IgD-negative memory B cell (primary cell): ENCODE data around the gene ZFX. TPM values are rescaled to one million over a fixed set of nuclear protein-coding genes. Genes with fewer than 3 reads are reported as not detected.
A peak's percentile ranks its signal among the peaks of the same experiment; 100 is the strongest.
"Not testable (repeated sequence)": the region's sequence is repeated elsewhere in the genome, so short reads cannot be mapped to it uniquely, and the experiment has no call there.

Experiments
- H3K27ac Mint-ChIP-seq, 3 donors: one replicate each; pipeline ENCODE4 v1.8.0; 2020 to 2022; ENCODE audit warnings: mild to moderate bottlenecking in 3 of 3, mixed read lengths in 3 of 3, moderate library complexity in 1 of 3
- H3K27me3 Mint-ChIP-seq: one replicate; pipeline ENCODE4 v1.8.0; 2021; ENCODE audit warnings: mixed read lengths
- H3K36me3 Mint-ChIP-seq: one replicate; pipeline ENCODE4 v1.8.0; 2020; ENCODE audit warnings: mild to moderate bottlenecking, mixed read lengths
- H3K4me1 Mint-ChIP-seq, 3 donors: one replicate each; pipeline ENCODE4 v1.8.0; 2020 to 2022; ENCODE audit warnings: mixed read lengths in 3 of 3, mild to moderate bottlenecking in 1 of 3
- H3K4me3 Mint-ChIP-seq, 4 donors: one replicate each; pipeline ENCODE4 v1.8.0; 2020 to 2022; ENCODE audit warnings: mild to moderate bottlenecking in 4 of 4, mixed read lengths in 4 of 4, moderate library complexity in 3 of 4
- H3K9me3 Mint-ChIP-seq, 3 donors: one replicate each; pipeline ENCODE4 v1.8.0; 2020 to 2021; ENCODE audit warnings: mixed read lengths in 3 of 3, mild to moderate bottlenecking in 1 of 3
- polyA plus RNA-seq: library from polyadenylated mRNA; unstranded; fragments of 300-500 nt; fragmentation: Illumina TruSeq; gene quantifications from one replicate; pipeline ENCODE4 v1.2.3, GENCODE V29; 2021

ZFX gene
- polyA plus RNA-seq, 1 donor from 2014 or later, result 39.1 TPM

DNA sequence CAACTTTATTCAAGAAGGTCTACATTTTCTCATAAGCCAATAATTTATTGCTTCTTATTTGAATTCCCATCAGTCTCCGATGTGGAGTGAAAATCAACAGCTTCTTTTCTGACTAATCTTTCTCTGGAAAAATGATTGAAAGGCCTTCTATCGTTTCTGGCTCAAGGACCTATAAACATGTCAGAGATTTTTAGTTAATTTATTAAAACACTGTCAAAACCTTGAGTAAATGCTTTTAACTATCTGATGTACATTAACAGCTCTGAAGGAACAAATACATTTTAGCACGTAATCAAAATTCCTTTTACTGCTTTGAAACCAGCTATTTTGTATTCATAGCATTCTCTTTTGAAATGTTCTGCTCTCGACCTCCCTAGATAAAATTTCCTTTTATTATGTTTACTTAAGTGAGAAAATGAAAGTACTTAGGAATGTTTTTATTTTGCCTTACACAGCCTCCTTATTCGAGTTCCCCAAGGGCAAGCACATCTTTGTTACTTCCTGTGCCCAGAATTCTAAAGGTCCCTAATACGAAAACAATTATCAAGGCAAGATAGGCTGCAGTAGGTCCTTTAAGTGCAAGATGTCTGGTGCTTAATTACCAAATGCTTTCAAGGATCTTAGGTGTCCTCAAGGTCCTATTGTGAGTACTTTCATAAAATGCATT is 3.1 kb upstream of the ZFX start:
- Mint-ChIP-seq H3K36me3 (peaks cover 3% of the 10 kb centered on the region), H3K27me3 (no peaks in the 10 kb centered on the region), H3K4me3 (peak overlapping the region; percentile 16 to 90 (median 82)), H3K4me1 (peaks cover 27 to 33% (median 27%) of the 10 kb centered on the region in 3 donors), H3K9me3 (no peaks in the 10 kb centered on the region), H3K27ac (peak overlapping the region; percentile 47 to 99 (median 98))

DNA sequence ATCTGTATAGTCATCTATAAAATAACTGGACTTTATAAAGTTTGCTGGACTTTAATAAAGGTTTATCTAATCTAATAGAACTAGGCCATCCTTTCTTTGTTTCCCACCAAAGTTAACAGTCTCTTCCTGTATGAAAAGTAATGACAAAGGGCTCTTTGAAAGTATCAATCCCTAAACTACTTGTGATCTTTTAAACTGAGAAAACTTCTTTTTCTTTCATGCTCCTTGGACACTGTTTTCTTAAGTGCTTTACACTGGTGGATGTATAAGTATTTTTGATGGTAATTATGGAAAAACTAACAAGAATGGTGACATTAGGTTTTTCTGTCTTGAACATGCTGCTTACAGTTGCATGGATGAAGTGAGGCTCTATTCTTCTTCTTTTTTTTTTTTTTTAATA is 2.4 kb upstream of the ZFX start:
- H3K27me3 Mint-ChIP-seq, result no peaks in the 10 kb centered on the region
- H3K4me3 Mint-ChIP-seq, result peak overlapping the region in 2 of 4 donors; percentile 35 to 90
- H3K4me1 Mint-ChIP-seq, result peaks cover 32 to 41% (median 35%) of the 10 kb centered on the region in 3 donors
- no peaks in the 10 kb centered on the region for H3K9me3 Mint-ChIP-seq
- peaks cover 2% of the 10 kb centered on the region for H3K36me3 Mint-ChIP-seq
- peak overlapping the region; percentile 97 to 99 (median 98) for H3K27ac Mint-ChIP-seq

GRCh38 chrX:24148121-24148520 is 1.4 kb upstream of the ZFX start:
- no peaks in the 10 kb centered on the region for H3K27me3 Mint-ChIP-seq
- H3K4me3 Mint-ChIP-seq, result peak overlapping the region; percentile 82 to 94 (median 92)
- H3K36me3 Mint-ChIP-seq, result peaks cover 2% of the 10 kb centered on the region
- H3K9me3 Mint-ChIP-seq, result no peaks in the 10 kb centered on the region
- peaks cover 41 to 50% (median 42%) of the 10 kb centered on the region in 3 donors for H3K4me1 Mint-ChIP-seq
- H3K27ac Mint-ChIP-seq, result peak overlapping the region; percentile 97 to 99 (median 98)

GRCh38 chrX:24148535-24149350 is 786 bp upstream of the ZFX start:
- Mint-ChIP-seq H3K27me3 (no peaks in the 10 kb centered on the region), H3K4me1 (peaks cover 47 to 57% (median 48%) of the 10 kb centered on the region in 3 donors), H3K4me3 (peak overlapping the region; percentile 82 to 94 (median 92)), H3K27ac (peak overlapping the region; percentile 97 to 99 (median 98)), H3K36me3 (no peaks in the 10 kb centered on the region), H3K9me3 (no peaks in the 10 kb centered on the region)

GRCh38 chrX:24150051-24150790 is 692 bp downstream of the ZFX start:
- Mint-ChIP-seq H3K9me3 (no peaks in the 10 kb centered on the region), H3K27me3 (no peaks in the 10 kb centered on the region), H3K27ac (peak overlapping the region; percentile 89 to 97 (median 94)), H3K4me3 (peak overlapping the region; percentile 85 to 98 (median 91)), H3K4me1 (peaks cover 49 to 57% (median 55%) of the 10 kb centered on the region in 3 donors), H3K36me3 (no peaks in the 10 kb centered on the region)

DNA sequence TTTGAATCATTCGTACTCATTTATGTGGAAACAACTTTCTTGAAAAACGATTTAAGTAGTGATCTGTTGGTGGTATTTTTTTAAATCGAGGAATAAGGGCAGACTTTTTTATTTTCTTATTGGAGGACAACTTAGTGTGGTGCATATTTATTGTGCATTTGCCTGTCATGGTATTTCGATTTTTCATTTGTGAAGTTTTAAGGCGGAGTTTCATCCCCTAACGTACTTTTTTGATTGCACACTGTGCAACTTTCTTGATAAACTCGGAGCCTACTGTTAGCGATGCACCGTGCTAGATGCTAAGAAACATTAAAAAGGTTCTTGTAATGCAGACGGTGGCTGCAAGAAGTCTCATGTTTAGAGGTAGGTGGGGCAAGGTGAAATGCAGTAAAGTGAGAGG is 1.4 kb downstream of the ZFX start:
- no peaks in the 10 kb centered on the region for H3K36me3 Mint-ChIP-seq
- H3K9me3 Mint-ChIP-seq, result no peaks in the 10 kb centered on the region
- H3K4me3 Mint-ChIP-seq, result peak overlapping the region; percentile 85 to 98 (median 91)
- peak overlapping the region; percentile 89 to 97 (median 94) for H3K27ac Mint-ChIP-seq
- peaks cover 54 to 62% (median 55%) of the 10 kb centered on the region in 3 donors for H3K4me1 Mint-ChIP-seq
- no peaks in the 10 kb centered on the region for H3K27me3 Mint-ChIP-seq

DNA sequence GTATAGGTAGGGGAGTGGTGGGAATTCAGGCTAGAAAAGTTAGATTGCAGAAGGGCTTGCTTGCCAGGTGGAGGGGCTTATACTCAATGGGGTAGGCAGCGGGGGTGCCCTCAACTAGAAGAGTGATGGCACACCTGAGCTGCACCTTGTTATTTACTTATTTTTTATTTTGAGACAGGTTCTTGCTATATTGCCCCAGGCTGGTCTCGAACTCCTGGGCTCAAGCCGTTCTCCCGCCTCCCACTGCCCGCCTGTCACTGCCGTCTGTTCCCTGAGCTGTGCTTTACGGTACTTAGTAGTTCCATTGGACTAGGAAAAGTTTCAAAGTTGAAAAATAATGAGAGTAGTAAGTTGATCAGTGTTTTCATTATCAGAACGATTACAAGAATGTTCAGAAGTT is 2.0 kb downstream of the ZFX start:
- Mint-ChIP-seq H3K36me3 (peaks cover 4% of the 10 kb centered on the region), H3K4me1 (peaks cover 58 to 64% (median 58%) of the 10 kb centered on the region in 3 donors), H3K4me3 (peak overlapping the region; percentile 85 to 98 (median 91)), H3K27me3 (no peaks in the 10 kb centered on the region), H3K9me3 (no peaks in the 10 kb centered on the region), H3K27ac (peak overlapping the region; percentile 89 to 97 (median 94))

DNA sequence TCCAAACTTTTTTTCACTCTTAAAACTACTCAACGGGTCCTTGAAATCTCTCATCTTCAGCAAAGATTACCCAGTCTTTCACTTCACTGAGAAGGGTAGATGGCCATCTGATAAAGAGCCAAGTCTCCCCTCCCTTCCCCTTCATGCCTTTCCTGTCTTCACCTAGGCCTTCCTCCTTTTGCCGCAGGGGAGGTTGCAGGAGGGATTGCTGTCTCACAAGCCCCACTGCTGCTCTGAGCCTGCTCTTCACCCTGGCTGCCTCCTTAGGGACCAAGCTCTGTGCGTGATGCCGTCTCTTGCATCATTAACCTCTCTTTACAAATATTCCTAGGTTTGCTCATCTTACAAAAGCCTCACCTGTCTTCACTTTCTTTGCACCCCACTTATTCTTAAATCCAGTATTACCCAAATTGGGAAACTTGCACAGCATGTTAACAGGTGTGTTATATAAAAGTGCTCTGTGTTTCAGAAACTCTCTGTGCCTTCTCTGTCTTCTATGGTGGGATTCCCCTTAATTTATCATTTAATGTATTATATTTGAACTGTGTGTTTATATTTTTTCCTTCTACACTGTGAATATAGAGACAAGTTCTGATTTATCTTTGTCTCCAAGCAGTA is 3.8 kb downstream of the ZFX start:
- H3K9me3 Mint-ChIP-seq, result no peaks in the 10 kb centered on the region
- H3K4me1 Mint-ChIP-seq, result peaks cover 57 to 61% (median 58%) of the 10 kb centered on the region in 3 donors
- H3K36me3 Mint-ChIP-seq, result peaks cover 4% of the 10 kb centered on the region
- no peaks in the 10 kb centered on the region for H3K27me3 Mint-ChIP-seq
- H3K27ac Mint-ChIP-seq, result peak overlapping the region; percentile 64 to 89 (median 84)
- peak overlapping the region; percentile 51 to 98 (median 84) for H3K4me3 Mint-ChIP-seq

DNA sequence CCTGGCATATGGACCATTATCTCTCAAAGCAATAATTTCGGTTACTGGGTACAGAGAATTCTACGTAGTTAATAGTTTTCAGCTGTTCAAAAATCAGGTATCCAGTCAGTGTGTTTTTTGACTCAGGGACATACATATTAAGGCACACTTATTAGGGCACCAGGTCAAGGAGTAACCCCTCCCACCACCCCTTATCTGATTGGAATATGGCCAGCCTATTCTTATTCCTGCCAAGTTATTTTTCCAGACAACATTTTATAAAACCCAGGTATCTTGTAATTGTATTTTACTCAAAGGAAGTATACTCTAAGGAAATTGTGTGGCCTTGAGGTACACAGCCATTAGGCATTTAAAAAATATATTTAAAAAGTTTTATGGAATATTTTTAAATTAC is 4.3 kb downstream of the ZFX start:
- H3K4me1 Mint-ChIP-seq, result peaks cover 54 to 59% (median 55%) of the 10 kb centered on the region in 3 donors
- H3K36me3 Mint-ChIP-seq, result peaks cover 4% of the 10 kb centered on the region
- H3K27ac Mint-ChIP-seq, result peak overlapping the region; percentile 64 to 89 (median 84)
- H3K27me3 Mint-ChIP-seq, result no peaks in the 10 kb centered on the region
- peak overlapping the region in 3 of 4 donors; percentile 51 to 98 (median 89) for H3K4me3 Mint-ChIP-seq
- no peaks in the 10 kb centered on the region for H3K9me3 Mint-ChIP-seq

- Mint-ChIP-seq H3K9me3 (no peaks in the 10 kb centered on the region), H3K36me3 (peaks cover 4% of the 10 kb centered on the region), H3K4me3 (no peak overlapping the region), H3K4me1 (peaks cover 60 to 64% (median 61%) of the 10 kb centered on the region in 3 donors), H3K27ac (no peak overlapping the region), H3K27me3 (no peaks in the 10 kb centered on the region)
Observed at GRCh38 chrX:24154490-24155034, 5.0 kb downstream of the ZFX start.

DNA sequence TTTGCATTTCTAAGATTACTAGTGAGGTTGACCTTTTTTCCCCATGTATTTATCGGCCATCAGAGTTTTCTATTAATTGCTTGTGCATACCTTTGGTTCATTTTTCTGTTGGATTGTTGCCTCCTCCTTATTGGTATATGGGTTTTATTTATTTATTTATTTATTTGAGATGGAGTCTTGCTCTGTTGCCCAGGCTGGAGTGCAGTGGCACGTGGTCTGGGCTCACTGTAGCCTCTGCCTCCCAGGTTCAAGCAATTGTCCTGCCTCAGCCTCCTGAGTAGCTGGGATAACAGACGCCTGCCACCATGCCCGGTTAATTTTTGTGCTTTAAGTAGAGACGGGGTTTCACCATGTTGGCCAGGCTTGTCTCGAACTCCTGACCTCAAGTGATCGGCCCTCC is 6.2 kb downstream of the ZFX start:
- not testable (repeated sequence) for H3K9me3 Mint-ChIP-seq, H3K36me3 Mint-ChIP-seq, H3K27me3 Mint-ChIP-seq, H3K27ac Mint-ChIP-seq
- H3K4me3 Mint-ChIP-seq, result peak overlapping the region in 2 of 4 donors; percentile 49 to 79
- H3K4me1 Mint-ChIP-seq, result peaks cover 64 to 68% (median 64%) of the 10 kb centered on the region in 3 donors

GRCh38 chrX:24156177-24156576 is 6.6 kb downstream of the ZFX start:
- Mint-ChIP-seq H3K4me1 (peaks cover 61 to 66% (median 62%) of the 10 kb centered on the region in 3 donors), H3K9me3 (no peaks in the 10 kb centered on the region), H3K27ac (no peak overlapping the region), H3K4me3 (peak overlapping the region in 1 of 4 donors; percentile 79), H3K27me3 (no peaks in the 10 kb centered on the region), H3K36me3 (peaks cover 4% of the 10 kb centered on the region)

DNA sequence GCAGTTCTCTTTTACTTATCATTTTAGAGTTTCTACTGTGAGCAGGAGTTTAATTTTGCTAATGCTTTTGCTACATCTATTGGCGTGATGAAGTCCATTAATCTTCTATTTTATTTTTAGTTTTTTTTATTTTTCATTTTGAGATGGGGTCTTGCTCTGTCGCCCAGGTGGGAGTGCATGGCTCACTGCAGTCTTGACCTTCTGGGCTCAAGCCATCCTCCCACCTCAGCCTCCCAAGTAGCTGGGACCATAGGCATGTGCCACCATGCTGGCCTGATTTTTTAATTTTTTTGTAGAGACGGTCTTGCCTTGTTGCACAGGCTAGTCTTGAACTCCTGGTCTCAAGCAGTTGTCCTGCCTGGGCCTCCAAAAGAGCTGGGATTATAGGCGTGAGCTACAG is 9.4 kb downstream of the ZFX start:
- Mint-ChIP-seq H3K27me3 (no peaks in the 10 kb centered on the region), H3K4me3 (peak overlapping the region in 2 of 4 donors; percentile 7 to 71), H3K36me3 (peaks cover 9% of the 10 kb centered on the region), H3K4me1 (peaks cover 40 to 50% (median 45%) of the 10 kb centered on the region in 3 donors), H3K9me3 (no peaks in the 10 kb centered on the region), H3K27ac (no peak overlapping the region)

DNA sequence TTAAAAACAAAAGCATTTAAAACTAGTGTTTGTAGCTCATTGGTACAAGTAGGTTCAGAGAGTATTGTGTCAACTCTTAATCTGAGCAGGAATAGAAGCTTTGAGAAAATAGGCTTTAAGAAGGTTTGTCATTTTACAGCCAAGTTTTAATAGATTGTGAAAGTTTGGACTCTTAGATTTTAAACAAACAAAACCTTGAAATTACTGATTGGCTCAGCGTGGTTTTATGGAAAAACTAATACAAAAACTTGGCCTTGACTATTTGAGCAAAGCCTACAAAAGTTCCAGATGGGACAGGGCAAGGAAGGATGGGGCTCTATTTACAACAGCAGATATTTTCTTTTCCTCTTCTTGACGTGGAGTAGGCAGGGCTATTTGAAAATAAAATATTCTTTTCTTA is 16.5 kb downstream of the ZFX start:
- peaks cover 6% of the 10 kb centered on the region for H3K36me3 Mint-ChIP-seq
- no peaks in the 10 kb centered on the region for H3K27me3 Mint-ChIP-seq
- H3K4me3 Mint-ChIP-seq, result no peak overlapping the region
- no peaks in the 10 kb centered on the region for H3K9me3 Mint-ChIP-seq
- peak overlapping the region in 1 of 3 donors; percentile 80 for H3K27ac Mint-ChIP-seq
- peaks cover 43 to 48% (median 47%) of the 10 kb centered on the region in 3 donors for H3K4me1 Mint-ChIP-seq
